ENCODE results near the gene TBX5.

Gene TBX5

GRCh38 chr12:114316076-114316475 lies 89.9 kb downstream of the TBX5 start:
- no peak for FAIRE-seq

GRCh38 chr12:114314974-114315720 lies 90.8 kb downstream of the TBX5 start:
- FAIRE-seq = no peak

- no peak for FAIRE-seq
Measured at GRCh38 chr12:114314403-114314802, 91.5 kb downstream of the TBX5 start.

GRCh38 chr12:114313910-114314309 lies 92.0 kb downstream of the TBX5 start:
- FAIRE-seq = no peak

- FAIRE-seq = no peak
Measured at GRCh38 chr12:114311974-114312373, 94.0 kb downstream of the TBX5 start.

- no peak for FAIRE-seq
Measured at GRCh38 chr12:114306646-114307045, 99.3 kb downstream of the TBX5 start.

GRCh38 chr12:114305446-114305845 lies 100.5 kb downstream of the TBX5 start:
- no peak for FAIRE-seq

Measured in A204.1 (cell line).